H1 (cell line): ENCODE results near the gene IL21. TPM values are rescaled to one million over a fixed set of nuclear protein-coding genes. Genes with fewer than 3 reads are reported as not detected.

Source experiments
- POLR2AphosphoS5 ChIP-seq: IDR thresholded peaks from 2 replicates; pipeline ENCODE4 v1.6.1; 2011; ENCODE audit warnings: low read depth, low read length
- RFX5 ChIP-seq: IDR thresholded peaks from 2 replicates; pipeline ENCODE4 v1.6.1; 2011; ENCODE audit warnings: low read depth, low read length, improper control_type of control experiment, borderline replicate concordance
- RNF2 ChIP-seq: fragments of 200-900, 300-1000 bp; sonication (generic); IDR thresholded peaks from 2 replicates; pipeline ENCODE4 v1.7.1; 2016; ENCODE audit warnings: borderline replicate concordance, low read depth, mild to moderate bottlenecking, antibody characterized with exemption, low read length; ENCODE audit not compliant: poor library complexity, severe bottlenecking; ENCODE audit errors: missing control alignments
- TAF7 ChIP-seq: optimal IDR thresholded peaks from 2 replicates; pipeline ENCODE3; 2011; ENCODE audit warnings: low read depth, mild to moderate bottlenecking, inconsistent platforms, low read length, moderate library complexity, borderline replicate concordance
- polyA plus RNA-seq, 7 experiments: library from polyadenylated mRNA; depleted of rRNA in 3 of 7; stranded (reverse) in 5 of 7; unstranded in 2 of 7; fragments of >200 nt in 5 of 7; fragments of 200-250 nt in 2 of 7; gene quantifications; 1 replicate in 5 of 7; 2 replicates in 1 of 7; 4 replicates in 1 of 7; pipeline versions ENCODE4 v1.2.1 to v1.2.3, GENCODE V29; 2011 to 2013; ENCODE audit warnings: missing spikeins in 2 of 7, mixed read lengths in 2 of 7
- total RNA-seq: library from RNA; stranded (reverse); fragmentation: NEBNext Ultra II Directional; extraction: Animal tissue kit (Norgen Biotek cat#: 25700); gene quantifications from 2 replicates; pipeline ENCODE4 v1.2.1, GENCODE V29; 2021

Gene IL21
- total and polyA plus RNA-seq, 2 of the 8 experiments (the other 6 are each of a cell fraction or from before 2014, with no cell fraction given): not detected

GRCh38 chr4:122661176-122662160 lies 40.6 kb upstream of the IL21 start (continued):
- no peak for TF ChIP-seq RNF2
- no peak for TF ChIP-seq TAF7
- TF ChIP-seq POLR2AphosphoS5: no peak
- no peak for TF ChIP-seq RFX5
- TF ChIP-seq, all 59 proteins: peak for 0
